HG03442 (cell line): ENCODE results near the gene SELE.

ENCODE experiments used
- ATAC-seq: cut with Tn5 transposase; IDR thresholded peaks from one replicate; pipeline ENCODE4 v1.9.1; 2021; ENCODE audit warnings: mild to moderate bottlenecking, moderate library complexity; ENCODE audit not compliant: unreplicated experiment

The SELE gene, protein sequence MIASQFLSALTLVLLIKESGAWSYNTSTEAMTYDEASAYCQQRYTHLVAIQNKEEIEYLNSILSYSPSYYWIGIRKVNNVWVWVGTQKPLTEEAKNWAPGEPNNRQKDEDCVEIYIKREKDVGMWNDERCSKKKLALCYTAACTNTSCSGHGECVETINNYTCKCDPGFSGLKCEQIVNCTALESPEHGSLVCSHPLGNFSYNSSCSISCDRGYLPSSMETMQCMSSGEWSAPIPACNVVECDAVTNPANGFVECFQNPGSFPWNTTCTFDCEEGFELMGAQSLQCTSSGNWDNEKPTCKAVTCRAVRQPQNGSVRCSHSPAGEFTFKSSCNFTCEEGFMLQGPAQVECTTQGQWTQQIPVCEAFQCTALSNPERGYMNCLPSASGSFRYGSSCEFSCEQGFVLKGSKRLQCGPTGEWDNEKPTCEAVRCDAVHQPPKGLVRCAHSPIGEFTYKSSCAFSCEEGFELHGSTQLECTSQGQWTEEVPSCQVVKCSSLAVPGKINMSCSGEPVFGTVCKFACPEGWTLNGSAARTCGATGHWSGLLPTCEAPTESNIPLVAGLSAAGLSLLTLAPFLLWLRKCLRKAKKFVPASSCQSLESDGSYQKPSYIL

DNA sequence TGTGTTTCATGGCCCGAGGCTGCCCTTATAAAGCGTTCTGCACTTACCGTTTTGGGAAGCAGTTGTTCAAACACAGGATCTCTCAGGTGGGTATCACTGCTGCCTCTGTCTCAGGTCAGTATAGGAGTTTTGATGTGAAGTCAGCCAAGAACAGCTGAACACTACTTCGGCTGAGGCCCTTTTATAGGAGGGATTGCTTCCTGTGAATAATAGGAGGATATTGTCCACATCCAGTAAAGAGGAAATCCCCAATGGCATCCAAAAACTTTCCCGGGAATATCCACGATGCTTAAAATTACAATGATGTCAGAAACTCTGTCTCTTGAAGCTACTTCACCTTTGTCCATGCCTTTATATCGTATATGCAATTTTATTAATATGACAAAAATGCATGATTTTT is at the start of gene SELE:
Gene SELE, minus strand, starts transcription at position 156 of the 400 bp plus-strand sequence. CDS start 467 bp downstream, outside the sequence.
- ATAC-seq = no peak

DNA sequence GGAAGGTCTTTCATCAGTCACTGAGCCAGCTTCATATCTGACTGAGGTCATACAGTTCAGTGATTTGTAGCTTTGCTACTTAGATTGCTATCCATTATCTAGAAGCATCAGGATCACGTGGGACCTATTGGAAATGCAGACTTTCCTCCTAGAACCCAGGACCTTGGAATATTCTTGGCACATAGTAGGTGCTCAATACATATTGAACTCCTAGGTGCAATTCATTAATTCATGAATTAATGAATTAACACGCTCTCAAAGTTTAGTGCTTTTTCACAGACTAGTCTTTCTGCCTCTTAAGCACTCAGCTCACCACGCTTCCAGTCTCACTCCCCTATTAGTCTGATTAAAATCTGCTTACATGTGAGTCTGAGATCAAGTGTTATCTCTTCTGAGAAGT is 48.7 kb upstream of the SELE start:
- no peak for ATAC-seq

DNA sequence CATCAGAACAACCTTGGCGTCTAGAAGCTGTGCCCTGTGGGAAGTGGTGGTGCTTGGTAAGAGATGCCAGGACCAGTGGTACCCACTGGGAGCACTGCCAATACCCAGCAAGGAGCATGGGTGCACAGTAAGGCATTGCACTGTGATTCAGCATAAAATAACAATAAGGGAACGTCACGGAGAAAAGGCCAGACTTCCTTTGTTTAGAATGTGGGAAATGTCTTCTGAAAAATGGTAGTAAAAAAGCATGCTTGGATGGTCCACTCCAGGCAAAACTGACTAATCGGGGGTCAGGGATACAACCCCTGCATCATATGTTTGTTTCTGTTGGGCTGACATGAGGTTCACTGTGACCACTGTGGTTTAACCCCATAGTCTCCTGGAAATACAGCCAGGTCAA is 46.1 kb upstream of the SELE start:
- no peak for ATAC-seq

DNA sequence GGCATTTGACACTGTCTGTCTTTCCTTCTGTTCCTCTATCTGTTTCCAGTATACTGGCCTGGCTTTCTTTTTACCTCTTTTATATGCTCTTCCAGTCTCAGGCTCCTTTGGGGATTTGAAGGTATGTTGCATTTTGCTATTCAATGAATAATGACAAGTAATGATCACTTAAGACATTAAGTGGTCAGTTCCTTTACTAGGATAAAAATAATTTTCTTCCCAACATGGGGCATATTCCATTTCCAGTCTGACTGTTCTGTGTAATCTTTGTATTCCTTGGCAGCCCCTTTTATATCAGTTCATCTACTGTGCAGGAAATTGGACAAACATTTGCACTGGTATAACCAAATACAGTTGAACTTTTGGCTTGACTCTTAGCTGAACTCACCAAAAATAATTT is 45.3 kb upstream of the SELE start:
- ATAC-seq = no peak

DNA sequence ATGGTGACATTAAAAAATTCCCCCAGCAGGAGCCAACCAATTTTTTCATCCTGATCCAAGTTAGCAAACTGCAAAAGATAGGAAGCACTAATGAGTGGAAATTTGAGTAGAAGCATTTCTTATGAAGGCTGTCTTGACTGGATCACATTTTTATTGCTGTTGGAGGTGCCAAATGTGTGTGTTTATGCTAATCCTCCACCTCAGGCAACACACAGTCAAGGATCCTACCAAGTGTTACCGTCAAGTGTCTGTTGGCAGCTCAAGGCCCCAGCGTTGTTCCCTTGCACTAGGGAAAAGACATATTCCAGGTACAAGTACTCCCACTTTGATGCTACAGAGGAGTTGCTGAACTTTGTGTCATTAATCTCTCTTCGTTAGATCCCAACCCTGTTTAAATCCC is 42.6 kb upstream of the SELE start:
- ATAC-seq = no peak

DNA sequence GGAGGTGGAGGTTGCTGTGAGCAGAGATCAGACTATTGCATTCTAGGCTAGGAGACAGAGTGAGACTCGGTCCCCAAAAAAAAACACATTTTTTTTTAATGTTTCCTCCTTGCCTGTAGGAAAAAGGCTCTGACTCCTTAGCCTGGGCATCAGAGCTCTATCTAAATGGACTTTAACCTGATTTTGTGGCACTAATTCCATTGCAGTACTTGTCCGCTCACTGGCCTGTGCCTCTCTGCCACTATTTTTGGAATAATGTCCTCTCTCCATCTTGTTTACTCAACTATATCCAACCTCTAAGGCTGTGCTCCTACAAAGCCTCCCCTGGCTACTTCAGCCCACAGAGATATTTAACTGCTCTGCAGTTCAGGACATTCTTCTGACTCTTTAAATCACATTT is 34.3 kb upstream of the SELE start:
- ATAC-seq = no peak

DNA sequence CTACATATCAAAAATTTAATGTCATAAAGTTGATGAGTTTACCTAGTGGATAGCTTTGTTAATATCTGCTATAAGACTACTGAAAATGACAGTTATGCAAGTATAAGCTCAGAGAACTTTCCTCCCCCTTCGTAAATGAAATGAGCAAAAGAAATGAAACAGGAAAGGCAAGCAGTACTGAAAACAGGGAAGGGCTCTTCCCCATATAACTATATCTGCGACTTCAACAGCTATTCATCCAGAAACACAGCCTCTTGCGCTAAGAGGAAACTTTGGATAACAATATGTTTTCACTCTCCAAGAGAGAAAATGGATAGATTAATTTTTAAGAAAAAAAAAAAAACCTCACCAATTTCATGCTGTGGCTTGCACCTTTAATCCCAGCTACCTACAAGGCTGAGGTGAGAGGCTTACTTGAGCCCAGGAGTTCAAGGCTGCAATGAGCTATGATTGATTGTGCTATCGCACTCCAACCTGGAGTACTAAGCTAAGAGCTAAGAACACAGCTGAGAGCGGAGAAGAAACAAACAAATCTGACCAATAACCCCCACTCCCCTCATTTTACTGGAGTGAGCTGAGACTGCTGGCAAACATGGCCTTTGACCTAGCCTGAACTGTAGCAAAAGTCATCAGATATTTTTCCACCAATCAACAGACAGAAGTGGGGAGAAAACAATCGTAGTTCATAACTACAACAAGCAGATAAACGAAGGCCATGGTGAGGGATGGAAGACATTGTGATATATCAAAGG is 31.9 kb upstream of the SELE start:
- no peak for ATAC-seq

DNA sequence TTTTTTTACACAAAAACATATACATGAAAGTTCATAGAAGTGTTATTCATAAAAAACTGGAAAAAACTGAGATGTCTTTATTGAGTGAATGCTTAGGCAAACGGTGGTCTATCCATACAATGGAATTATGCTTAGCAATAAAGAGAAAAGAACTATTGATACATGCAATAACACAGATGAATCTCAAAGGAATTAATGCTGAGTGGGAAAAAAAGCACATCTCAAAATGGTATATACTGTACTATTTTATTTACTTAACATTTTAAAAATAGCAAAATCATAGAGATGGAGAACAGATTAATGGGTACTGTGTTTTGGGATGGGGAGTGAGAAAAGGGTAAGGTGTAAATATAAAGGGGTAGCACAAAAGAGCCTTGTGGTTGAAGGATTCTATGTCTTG is 31.0 kb upstream of the SELE start:
- no peak for ATAC-seq

DNA sequence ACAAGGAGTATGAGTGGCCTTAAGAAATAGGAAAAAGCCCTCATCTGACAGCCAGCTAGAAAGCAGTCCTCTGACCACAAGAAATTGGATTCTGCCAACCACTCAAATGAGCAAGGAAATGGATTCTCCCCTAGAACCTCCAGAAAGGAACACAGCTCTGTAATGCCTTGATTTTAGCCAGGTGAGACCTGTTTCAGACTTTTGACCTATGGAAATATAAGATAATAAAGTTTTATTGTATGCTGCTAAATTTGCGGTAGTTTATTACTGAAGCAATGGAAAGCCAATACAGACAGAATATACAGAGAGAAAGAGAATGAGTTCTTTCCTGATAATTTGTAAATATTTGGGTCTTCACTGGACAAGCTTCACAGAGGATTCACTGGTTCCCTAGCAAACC is 28.8 kb upstream of the SELE start:
- no peak for ATAC-seq

DNA sequence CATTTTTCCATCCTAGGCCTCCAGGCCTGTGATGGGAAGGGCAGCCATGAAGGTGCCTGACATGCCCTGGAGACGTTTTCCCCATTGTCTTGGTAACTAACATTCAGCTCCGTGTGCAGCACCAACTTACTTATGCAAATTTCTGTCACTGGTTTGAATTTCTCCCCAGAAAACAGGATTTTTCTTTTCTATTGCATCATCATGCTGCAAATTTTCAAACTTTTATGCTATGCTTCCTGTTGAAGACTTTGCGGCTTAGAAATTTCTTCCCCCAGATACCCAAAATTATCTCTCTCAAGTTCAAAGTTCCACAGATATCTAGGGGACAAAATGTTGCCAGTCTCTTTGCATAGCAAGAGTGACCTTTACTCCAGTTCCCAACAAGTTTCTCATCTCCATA is 25.2 kb upstream of the SELE start:
- no peak for ATAC-seq

DNA sequence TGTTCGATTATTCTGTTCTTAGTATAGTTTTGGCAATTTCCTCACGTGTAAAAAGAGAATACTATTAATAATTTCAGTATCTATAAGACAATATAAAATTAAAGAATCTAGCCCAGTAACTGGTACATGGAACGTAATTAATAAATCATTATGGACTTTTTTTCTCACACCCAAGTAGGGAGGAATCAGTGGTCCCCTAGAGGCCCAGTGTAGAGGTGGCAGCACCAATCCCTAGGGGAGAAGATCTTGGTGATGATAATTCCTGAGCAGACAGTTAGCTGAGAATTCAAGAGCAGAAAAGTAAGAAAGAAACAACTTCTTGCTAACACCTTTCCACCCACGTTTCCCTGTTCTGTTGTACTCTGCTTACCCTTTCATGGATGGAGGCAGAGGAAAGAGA is 19.7 kb upstream of the SELE start:
- no peak for ATAC-seq

DNA sequence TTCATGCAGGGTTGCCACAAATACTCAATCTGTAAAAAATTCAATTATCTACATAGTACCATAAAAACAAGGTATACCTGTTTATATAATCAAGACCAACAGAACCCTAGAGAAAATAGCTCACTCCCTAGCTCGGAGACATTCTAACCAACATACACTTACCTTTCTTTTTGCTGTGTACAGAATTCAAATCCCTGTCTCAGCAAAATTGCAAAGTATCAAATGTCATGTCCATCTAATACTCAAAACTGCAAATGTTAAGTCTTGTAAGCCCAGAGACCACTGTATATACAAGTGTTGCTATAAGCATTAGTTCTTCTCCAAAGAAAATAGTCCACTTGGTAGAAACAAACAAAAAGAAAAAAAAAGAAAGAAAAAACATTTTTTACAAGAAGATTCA is 16.2 kb upstream of the SELE start:
- ATAC-seq = no peak

DNA sequence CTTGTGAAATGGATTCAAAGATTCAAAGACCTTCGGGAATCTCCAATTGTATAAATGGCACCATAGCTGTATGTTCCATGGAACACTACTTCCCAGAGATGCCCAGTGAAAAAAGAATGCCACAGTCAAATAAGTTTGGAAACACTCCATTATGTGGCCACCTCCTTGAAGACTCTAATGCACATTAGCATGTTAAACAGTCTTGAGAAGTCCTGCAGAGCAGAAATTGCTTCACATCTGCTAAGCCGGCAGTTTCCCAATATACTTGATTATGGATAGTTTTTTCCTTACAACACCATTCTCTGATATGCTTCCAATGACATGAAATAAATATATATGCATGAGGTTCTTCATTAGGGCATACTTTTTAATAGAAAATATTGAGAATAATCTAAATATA is 12.7 kb upstream of the SELE start:
- ATAC-seq = no peak

DNA sequence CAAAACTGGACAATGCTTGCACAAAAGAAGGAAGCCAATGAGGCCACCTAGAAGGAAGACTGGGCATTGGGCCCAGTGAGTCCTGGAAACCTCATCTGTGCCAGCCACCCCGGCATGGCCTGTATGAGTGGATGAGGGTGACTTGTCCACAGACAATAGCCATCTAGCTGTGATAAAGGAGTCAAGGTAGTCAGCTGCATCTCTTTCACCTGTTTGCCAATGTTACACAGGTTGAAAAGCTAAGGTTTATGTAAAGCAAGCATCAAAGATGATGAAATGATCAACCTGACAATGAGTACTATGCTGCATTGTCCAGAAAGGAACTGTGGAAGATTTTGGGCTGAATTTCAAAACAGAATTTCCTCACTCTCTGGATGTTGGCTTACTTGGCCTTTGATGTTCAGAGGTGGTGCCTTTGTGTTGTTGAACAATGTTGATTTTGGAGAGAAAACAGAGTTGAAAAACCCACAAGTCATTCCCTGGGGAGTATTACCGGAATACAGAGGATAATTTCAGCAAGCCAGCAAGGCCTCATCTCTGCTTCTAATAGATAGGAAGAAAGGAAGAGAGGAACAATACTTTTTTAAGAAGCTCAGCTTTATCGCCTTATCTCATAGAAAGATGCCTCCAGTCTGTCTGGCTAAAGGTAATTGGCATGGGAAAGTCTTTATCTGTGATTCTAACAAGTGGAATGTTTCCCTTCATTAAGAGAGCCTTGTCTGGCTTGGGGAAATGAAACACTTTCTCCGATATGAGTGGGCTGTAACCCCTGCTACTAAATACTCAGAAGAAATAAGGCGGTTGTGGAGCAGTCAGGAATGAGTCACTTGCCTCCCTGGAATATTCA is 11.4 kb upstream of the SELE start:
- ATAC-seq = no peak

DNA sequence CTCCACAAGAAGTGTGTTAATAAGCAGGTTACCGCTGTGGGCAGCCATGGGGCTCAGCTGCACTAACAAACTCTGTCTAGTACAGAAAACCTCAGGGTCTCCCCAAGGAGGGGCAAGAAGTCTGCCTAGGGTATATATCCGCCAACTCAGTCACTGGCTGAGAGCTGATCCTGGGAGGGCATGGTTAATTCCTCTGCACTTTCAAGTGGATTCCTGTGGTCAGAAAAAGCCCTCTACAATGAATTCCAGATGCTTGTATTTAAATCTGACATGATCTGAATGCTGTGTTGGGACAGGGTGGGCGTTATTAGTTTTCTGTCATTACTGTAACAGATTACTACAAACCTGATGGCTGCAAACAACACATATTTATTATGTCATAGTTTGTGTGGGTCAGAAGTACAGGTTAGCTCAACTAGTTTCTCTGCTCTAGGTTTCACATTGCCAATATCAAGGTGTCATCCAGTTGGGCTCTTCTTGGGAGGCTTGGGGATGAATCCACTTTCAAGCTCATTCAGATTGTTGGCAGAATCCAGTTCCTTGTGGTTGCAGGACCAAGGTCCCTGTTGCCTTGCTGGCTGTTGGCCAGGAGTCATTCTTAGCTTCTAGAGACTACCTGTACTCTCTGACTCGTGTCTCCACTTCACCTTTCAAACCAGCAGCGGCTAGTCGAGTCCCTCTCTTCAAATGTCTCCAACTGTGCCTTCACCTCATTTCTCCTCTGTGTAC is 8.0 kb upstream of the SELE start:
- no peak for ATAC-seq

DNA sequence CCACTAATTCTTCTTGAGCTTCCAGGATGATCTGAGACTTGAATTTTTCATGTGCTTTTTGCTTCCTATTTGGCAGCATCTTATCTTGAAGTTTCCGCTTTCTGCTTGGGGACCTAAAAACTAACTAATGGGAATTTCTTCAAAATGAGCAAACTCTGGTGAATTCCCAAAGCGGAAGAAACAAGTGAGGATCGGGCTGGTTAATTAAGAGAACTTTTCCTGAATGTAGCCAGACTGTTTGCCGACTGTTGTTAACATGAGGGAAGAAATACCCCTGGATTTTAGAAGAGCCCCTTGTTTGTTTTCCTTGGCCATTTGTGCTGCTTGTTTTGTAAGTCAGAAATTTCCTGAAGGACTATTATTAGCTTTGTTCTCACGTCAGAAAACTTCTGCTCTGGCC is 6.1 kb upstream of the SELE start:
- ATAC-seq = no peak

DNA sequence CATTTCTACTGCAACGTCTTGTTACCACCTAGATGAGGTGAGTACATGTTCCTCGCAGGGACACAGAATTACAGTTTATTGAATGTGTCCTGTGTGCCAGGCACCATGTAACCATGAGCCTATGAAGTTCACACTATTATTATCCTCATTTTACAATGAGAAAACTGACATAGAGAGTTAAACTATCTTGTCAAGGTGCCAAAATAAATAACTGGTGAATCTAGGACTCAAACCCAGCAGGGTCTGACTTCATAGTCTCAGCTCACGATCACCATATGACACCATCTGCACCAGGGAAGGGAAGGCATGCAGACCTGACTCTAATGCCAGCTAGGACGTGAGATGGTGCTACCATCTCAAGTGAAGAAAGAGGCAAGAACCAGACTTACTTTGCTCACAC is 2.4 kb downstream of the SELE start:
- ATAC-seq = no peak

DNA sequence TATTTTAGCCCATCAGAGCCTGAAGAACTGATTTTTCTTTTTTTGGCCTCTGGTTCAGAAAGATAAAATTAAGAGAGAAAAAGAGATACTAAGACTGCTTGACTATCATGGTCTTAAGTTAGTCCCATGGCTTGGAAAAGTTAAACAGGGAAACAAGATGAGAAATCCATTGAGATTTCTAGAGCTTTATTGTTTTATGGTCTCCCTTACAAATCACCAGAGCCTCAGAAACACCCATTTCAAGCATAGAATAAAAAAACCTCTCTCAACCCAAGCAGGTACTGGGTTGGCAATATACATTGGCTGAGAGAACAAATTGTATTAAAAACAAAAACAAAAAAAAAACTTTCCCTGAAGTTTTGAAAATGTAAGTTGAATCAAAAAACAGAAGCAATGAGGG is 3.9 kb downstream of the SELE start:
- ATAC-seq = no peak

DNA sequence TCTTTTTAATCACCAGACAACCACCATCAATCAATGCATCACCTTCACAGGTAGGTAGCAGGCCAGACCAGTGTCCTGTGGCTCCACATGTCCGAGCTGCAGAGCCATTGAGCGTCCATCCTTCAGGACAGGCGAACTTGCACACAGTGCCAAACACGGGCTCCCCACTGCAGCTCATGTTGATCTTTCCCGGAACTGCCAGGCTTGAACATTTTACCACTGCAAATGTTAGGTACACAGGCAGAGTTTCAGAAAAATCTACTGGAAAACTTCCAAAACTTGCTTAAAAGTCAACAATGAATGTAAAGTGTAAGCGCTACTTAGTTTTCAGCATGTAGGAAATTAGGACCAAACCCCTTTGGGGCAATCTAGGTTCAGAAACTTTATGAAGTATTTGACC is 6.6 kb downstream of the SELE start:
- no peak for ATAC-seq

DNA sequence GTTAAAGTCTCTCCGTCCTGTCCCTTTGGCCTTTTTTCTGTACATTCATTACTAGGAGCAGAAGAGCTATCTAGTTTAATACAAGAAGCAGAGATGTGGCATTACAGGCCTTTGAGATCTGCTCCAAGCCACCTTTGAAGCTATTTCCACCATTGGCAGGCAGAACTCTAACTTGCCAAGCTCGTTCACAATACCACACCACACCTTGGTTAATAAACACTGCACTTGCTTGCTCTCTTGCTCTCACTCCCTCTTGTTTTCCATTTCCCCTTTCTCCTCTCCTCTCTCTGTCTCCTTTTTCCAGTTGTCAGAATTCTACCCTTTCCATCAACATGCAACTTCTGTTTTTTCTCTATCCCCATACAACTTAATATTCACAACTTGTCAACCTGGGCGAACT is 7.0 kb downstream of the SELE start:
- ATAC-seq = no peak

DNA sequence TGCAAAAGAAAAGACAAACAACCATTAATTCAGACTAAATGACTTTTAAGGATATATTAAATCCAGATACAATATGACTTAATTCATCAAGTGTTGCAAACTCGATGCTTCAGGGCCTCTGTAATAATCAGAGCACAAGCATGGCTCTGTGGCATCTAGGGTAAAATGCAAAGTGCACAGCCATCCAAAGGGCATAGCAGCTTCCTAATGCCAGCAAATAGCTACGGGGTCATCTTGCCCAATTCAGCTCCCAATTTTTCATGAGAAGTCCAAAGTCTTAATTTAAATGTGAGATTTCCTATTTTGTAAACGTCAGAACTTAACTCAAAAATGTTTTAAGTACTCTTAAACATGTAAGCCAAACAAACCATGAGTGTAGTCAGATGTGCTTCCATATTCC is 7.9 kb downstream of the SELE start:
- ATAC-seq = no peak
